IPS-NIHi7 (cell line): ENCODE results near the gene PPP2CA.

Experiments
- DNase-seq: peaks from one replicate; pipeline ENCODE4 v3.0.0; 2012; ENCODE audit warnings: mixed read lengths; ENCODE audit errors: extremely low spot score

Gene PPP2CA

GRCh38 chr5:134148316-134148715, 77.6 kb downstream of the PPP2CA start:
- no peak for DNase-seq

DNA sequence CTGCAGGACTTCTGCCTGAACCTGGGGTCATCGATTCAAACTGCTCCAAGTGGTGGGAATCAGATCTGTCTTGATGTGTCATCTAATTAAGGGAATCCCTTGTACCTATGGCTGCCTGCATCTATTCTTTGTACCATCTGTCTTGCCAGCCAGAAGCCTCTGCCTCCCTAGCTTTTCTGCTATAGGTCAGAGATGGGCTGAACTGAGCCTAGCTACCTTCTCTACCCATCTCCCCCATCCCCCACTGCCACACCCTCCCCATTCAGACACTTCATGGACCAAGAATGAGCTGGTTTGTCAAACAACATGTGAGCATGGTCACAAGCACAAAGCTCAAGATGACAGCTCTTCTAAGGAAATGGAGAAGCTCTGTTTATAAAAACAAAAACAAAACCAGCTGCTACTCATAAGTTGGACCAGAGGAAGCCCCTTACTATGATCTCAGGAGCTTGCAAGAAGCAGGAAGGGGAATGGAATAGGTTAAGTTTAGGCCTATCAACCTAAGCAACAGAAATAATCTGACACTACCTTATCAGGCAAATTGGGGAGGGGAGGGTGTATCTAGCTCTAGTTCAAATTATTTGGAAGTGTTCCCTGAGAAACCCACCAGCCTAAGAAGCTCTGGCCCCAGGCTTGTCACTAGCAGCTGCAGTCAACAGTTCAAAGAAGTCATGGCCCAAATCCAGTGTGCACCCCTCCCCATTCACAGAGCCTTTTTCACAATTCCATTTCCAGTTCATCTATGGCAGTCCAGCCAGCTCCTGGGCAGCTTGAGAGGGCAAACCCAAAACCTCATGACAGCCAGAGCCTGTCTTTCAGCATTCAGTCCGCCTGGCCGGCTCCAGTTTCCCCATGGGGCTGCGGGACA, 79.0 kb downstream of the PPP2CA start:
- no peak for DNase-seq

DNA sequence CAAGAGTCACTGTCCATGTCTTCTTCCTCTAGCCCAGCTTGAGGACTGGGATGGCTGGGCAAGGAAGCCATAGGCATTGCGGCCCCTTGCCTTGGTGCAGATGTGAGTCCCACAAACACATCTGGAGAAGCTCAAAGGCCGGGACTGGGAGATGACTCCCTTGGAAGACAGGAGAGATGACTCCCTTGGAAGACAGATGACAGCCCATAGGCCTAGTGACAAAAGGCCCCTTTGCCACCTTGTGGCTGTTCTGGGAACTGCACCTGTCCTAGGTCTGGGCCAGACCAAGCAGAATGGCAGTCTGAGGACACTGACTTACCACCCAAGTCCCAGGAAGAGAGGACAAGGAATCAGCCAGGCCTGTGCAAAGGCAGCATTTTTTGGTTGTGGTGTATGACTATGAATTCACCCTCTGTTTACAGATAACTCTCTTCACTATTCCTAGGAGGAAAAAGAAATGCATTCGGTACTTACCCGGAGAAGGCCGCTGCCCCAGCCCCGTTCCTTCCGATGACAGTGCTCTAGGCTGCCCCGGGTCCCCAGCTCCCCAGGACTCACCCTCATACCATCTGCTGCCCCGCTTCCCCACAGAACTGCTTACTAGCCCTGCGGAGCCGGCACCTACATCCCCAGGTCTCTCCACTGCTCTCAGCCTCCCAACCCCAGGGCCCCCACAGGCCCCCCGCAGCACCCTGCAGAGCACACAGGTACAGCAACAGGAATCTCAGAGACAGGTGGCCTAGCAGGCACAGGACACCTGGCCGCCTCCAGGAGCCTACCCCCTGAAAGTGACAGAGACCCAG, 79.9 kb downstream of the PPP2CA start:
- peak; percentile 82 for DNase-seq

DNA sequence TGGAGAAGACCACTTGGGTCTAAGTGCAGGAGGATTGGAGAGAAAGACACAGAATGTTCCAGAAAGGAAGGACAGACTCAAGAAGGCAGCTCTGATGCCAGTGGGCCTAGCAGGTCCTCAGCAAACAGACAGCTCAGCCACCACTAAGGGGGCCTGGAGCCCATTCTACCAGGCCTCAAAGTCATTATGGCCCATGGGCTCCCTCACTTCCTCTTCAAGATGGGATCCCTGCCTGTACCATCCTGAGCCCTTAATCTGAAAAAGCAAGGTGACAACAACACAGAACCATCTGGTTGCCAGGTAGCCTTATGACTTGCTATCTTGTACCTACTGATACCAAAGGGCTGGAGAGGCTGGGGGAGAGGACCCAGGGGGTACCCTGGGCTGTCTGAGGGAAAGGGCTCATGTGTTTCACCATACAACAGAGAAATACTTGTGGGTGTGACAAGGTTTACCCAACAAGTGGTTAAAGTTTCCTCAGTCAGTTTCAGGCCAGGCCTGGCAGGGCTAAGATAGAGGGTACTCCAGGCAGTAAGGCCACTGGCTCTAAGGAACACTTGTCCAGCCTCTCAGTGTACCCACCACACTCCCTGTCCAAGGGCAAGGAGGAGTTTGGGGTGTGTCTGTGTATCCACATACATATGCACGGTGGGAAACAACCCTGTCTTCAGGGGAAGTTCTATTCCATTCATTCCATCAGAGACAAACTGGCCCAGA, 80.7 kb downstream of the PPP2CA start:
- no peak for DNase-seq
